HG02981 (cell line): ENCODE measurements around the gene ZDHHC7.
"Not testable (repeated sequence)": the region's sequence is repeated elsewhere in the genome, so short reads cannot be mapped to it uniquely, and the experiment has no call there.

Experiments used
- ATAC-seq: cut with Tn5 transposase; IDR thresholded peaks from one replicate; pipeline ENCODE4 v1.9.1; 2021; ENCODE audit warnings: mild to moderate bottlenecking, moderate library complexity; ENCODE audit not compliant: unreplicated experiment

ZDHHC7 gene, protein sequence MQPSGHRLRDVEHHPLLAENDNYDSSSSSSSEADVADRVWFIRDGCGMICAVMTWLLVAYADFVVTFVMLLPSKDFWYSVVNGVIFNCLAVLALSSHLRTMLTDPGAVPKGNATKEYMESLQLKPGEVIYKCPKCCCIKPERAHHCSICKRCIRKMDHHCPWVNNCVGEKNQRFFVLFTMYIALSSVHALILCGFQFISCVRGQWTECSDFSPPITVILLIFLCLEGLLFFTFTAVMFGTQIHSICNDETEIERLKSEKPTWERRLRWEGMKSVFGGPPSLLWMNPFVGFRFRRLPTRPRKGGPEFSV

DNA sequence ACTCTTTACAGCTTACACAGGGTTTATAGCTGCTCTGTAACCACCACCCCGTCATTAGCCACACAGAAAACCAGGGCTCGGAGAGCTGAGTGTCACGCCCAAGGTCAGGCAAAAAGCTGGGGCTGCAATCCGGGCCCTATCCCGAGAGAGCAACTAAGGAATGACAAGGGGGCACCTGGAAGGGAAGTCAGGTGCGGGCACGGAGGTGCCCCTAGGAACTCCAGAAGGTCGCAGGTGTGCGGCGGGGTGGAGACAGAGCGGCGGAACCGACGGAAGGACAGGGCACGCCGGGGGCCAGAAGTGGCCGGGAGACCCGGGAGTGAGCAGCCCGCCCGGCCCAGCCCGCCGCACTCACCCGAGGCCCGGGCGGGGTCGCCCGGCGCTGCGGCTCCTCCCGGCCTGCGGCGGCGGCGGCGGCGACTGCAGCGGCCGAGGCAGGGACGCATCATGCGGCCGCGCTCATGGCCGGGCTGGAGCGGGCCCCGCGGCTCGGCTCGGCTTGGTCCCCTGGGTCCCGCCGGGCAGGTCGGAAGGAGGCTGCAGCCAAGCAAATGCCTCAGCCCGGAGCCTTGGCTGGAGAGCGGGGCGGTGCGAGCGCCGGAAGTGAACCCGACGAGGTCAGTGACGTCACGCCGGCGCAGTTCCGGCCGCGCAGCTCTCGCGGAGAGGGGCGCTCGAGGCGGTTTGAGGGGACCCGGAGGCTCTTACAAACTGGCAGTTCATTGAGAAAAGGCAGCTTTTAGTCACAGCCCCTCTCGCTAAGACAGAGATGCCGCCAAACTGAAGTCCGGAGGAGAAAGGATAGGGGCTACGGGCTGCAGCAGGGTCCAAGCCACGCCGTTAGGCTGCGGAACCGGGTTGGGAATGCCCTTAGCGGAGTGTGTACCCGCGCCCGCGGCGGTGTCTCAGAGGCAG, at the start of gene ZDHHC7:
ZDHHC7 (minus strand) TSS at position 605 of the 915 bp plus-strand sequence. CDS start 20,917 bp downstream, outside the sequence.
- peak; percentile 90 for ATAC-seq

DNA sequence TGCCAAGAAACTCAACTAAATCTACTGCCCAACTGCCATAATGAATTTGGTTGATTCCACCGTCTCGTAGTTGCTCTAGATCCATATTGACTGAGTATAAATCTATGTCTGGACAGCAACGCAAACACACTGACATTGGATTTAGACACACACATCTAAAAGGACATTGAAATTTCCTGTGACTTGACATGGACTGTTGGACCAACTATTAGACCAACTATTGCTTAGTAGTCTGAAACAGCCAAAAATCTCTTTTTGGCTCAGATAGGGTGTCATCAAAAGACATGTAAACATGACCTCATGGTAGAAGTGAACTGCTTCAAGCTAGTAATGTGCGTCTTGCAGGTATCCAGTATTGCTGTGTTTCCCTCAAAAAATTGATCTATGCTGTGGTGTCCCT, 47.6 kb upstream of the ZDHHC7 start:
- no peak for ATAC-seq

DNA sequence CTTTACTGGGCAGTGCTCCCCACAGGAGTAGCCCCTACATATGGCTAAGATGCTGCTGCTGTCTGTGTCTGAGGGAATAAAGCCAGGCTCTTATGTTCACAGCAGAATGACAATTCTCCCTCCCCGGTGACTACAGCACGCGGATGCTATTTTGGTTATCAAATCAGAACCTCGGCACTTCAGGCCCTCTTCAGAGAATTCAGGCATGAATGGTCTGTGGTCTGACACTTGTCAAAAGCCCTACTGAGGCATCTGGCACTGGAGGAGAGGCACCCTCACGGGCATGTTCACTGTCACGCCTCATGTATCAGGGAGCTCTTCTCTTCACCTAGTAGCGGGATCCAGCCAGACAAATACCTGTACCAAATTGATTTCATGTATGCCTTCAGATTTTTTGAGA, 46.6 kb upstream of the ZDHHC7 start:
- ATAC-seq, result no peak

DNA sequence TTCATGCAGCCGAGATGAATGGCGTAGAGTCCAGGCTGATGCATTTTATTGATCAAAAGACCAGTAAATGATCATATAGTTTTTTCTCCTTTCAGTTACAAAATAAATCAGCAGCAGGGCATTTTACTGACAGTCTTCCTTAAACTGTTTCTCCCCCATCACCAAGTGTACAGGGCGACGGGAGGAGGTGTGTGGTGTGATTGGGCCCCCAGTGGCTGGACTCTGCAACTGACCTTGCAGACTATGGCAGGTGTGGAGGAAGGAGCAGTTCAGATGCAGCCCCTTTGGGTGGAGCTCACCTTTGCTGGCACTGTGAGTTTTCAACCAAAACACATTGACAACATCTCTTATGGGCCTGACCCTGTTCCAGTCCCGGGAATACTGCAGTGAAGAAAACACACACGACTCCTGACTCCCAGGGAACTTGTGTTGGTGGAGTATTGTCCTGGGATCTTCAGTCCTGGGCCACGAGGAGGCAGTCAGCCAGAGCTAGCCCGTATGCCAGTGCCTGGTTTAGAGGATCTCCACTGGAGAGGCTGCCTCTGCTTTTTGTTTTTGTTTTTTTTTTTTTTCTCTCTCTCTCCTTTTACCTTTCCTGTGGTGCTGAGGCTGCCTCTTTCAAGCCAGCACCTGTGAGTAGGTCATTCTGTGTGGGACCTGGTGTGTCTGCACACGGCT, 46.0 kb upstream of the ZDHHC7 start:
- no peak for ATAC-seq

DNA sequence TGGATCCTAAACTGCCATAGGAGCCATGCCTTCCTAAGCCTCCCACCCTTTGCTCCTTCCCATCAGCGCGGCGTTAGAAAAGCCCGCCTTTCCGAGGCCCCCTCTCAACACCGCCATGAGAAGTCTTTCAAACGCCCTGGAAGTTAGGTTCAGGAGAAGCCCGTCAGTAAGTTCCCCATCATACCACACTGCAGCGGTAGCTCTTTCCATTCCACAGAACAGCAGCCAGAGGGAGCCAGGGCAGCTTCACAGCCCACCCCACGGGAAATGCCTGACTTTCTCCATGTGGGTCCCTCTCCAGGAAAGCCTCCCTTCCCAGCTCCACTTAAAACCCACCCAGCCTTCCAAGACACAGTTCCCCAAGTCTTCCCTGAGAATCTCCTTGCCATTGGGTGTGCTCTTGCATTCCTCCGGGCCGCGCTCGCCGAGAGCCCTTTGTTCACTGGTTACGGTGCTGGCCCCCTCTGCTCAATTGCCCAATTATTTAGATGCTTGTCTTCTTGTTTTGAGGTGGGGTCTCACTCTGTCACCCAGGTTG, 44.9 kb upstream of the ZDHHC7 start:
- ATAC-seq, result no peak

DNA sequence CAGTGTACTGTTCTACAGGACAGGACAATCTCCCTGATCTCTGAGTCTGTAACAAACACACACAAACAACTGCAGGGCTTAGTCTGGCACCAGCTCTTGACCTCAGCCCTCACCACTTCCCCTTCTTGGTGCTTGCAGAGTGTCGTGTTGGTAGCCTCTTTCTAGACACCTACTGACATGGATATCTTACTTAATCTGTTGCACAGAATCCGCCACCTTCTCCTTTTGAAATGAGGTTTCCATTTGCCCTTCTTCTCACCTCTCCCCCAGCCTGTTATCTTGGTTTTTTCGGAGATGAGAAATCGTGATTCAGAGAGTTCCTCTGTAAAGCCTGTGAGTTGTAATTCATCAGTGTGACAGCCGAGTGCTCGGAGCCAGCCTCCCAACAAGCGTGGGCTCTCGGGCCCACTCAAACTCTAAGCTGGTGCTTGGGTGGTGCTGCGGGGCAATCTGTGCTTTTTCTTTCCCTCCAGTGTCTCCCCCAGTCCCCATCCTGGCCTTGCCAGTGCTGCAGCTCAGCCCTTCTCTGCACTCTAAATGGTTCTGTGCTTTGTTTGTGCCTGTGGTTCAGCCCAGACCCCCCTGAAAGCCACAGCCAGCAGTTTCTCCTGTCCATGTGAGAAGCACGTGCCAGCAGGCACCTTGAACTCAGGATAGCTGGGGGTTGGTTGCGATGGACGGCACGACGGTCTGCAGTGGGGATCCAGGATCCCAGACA, 44.3 kb upstream of the ZDHHC7 start:
- peak; percentile 88 for ATAC-seq

DNA sequence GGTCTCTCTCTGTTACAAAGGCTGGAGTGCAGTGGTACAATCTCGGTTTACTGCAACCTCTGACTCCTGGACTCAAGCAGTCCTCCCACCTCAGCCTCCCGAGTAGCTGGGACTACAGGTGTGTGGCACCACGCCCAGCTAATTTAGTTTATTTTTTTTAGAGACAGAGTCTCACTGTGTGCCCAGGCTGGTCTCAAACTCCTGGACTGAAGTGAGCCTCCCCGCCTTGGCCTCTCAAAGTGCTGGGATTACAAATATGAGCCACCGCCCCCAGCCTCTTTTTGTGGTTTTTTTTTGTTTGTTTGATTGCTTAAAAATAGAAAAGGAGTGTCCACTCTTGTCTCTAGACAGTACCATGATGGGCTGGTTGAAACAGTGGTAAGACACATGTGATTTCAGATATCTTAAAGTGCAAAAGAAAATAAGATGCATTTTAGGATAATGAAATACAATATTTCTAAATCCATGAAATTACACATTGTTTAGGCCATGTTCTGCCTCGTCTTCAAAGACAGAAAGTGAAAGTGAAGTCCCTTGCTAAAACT, 43.7 kb upstream of the ZDHHC7 start:
- no peak for ATAC-seq

DNA sequence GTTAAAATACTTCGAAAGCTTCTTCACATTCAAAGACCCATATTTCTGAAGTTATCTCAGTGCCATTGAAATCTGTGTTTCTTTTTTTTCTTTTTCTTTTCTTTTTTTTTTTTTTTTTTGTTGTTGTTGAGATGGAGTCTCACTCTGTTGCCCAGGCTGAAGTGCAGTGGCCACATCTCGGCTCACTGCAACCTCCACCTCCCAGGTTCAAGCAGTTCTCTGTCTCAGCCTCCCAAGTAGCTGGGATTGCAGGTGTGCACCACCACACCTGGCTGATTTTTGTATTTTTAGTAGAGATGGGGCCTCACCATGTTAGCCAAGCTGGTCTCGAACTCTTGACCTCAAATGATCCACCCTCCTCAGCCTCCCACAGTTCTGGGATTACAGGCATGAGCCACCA, 43.0 kb upstream of the ZDHHC7 start:
- not testable (repeated sequence) for ATAC-seq

DNA sequence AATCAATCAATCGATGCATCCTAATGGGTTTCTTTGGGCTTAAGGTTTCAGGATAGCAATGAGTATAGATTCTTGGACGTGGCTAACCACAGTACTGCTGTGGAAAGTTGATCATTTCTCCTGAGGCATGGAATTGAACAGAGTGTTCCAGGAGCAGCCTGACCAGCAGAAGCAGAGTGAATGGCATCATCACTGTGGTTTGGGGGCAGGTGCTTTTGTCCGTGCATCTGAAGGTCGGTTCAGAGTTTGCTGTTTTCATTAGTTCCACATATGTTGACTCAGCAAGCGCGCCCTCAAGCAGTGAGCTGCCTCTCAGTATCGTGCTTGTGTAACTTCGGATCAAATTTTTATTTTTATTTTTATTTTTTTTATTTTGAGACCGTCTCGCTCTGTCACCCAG, 41.2 kb upstream of the ZDHHC7 start:
- ATAC-seq, result no peak

DNA sequence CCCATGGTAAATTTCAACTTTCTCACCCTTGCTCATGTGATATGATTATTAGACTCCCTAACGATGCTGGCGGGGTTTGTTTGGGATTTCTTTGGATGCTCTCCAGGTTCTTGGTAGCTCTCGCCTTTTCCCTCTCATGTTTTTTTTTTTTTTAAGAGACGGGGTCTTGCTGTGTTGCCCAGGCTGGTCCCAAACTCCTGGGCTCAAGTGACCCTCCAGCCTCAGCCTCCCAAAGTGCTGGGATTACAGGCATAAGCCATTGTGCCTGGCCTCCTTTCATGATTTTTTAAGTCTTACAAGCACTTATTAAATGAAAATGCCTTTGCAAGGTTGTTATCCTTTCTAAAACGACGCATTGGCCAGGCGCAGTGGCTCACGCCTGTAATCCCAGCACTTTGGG, 40.3 kb upstream of the ZDHHC7 start:
- ATAC-seq, result no peak

DNA sequence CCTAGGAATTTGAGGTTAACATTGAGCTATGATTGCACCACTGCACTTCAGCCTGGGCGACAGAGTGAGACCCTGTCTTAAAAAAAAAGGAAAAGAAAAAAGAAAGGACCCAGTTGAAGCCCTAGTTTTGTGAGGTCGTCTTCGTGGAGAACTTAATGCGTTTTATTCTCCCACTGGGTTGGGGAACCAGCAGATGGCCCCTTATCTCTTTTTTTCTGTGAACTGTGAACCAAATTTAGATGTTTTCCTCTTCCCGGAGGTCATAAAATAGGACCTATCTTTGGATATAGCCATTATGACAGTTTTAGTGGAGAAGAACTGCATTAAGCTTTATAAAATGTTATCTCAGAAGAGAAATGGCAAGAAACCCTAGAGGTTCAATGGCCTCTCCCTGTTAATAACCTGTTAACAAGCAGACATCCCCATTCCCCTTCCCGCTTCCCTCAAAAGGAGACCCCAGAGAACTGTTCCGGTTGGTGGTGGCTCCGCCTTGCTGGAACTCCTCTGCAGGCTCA, 39.8 kb upstream of the ZDHHC7 start:
- ATAC-seq, result no peak

DNA sequence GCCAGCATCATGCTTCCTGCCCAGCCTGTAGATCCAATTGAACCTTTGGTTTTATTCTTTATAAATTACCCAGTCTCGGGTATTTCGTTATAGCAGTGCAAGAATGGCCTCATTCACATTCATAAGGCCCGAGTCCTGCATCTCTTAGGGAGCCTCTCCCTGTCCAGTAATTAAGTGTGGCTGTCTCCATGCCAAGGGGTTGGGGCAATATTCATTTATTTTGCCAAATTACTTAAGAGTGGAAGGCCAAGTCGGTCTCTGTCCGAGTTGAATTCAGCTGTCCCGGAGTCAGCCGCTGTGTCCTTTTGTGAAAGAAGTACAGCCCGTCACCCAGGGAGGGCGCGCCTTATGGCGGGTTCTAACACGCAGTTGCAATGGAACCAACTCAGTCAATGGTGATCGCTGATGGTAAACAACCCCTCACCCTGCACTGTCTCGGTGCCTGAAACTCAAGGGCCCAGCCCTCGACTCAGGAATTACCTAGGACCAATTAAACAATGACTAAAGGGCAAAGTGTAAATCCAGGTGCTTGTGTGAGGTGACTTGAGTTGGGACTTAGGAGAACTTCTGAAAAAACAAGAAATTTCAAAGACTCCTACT, 38.5 kb upstream of the ZDHHC7 start:
- ATAC-seq, result no peak

DNA sequence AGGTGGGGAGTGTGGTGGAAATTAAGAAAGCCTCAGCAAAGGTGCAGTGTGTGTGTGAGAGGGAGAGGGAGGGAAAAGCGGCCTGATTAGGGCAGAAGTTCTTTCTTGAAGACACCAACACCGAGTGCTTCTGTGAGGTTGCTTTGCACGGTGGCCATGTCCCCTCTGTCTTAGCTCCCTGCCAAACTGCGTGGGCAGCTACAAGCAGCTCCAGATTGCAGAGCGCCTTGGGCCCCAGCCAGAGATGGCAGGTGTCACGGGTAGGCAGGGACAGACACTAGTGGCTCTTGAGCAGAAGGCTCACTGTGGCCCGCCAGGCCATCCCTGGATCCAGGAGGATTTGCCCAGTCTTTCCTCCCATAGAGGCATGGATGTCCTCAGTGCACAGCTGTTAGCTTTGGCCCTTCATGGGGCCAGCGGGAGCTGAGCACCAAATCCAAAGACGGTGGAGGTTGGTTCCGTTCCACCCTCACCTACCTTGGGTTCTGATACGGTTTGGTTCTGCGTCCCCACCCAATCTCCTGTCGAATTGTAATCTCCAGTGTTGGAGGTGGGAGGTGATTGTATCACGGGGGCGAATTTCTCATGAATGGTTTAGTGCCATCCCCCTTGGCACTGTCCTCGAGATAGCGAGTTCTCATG, 37.7 kb upstream of the ZDHHC7 start:
- no peak for ATAC-seq

DNA sequence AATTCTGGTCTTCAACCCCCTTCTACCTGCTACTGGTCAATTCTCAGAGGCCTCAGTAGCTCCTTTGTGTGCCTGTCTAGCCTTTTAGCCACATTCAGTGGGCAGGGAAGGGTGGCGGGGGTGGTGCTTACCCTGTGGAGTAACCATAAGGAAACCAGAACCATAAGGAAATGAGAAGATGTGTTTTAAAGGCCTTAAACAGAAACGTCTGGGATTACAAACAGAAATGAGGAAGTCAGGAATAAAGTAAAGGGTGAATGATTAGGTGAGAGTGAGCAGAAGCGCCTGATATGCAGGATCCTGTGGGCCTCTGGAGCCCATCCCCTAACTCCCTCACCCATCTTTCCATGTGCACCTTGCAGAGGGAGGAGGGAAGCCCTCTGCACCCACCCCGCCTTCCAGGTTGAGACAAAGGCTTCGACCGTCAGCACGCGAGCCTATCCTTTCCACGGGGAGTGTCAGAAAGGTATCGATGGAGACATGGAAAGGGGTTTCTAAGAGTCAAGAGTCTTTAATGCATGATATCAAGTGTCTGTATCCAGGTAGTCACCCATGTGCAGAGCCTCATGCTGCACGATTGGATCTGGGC, 36.6 kb upstream of the ZDHHC7 start:
- no peak for ATAC-seq

DNA sequence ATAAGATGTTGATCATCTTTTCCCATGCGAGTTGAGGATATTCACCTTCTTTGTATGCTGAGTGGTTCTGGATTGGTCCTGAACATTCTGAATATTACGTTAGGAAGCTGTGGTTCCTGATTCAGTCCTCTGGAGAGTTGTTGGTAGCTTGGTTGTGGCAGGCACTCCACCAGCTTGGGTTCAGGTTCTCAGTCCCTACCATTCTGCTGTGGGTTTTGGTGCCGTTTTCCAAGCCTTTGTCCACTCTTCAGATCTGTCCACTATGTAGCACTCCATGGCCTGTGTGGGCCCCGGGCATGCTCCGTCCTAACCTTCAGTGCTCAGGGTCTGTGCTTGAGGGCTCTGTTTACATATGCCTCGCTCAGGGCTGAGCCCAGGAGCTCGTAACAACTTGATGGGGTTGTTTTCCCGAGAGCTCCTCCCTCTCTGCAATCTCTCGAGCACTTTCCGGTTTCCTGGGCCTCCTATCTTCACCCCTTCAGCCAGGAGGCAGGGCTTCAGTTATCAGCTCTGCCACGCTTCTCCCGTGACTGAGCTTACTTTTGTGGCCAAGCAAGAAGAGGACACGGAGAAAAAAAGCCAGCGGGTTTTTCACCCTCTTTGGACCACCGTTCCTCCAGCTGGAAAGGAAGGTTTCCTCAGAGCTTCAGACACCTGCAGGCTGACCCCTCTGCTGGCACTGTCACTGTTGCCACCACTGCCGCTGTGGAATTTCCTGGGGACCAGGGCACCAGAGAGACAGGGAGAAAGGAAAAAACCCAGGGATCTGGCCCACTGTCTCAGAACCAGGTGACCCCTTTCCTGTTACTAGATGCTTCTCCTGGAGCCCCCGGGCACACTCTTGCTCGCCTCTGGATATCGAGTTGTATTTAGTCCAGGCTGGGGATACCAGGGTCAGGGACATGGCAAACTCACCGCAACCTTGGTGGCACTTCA, 35.9 kb upstream of the ZDHHC7 start:
- no peak for ATAC-seq

DNA sequence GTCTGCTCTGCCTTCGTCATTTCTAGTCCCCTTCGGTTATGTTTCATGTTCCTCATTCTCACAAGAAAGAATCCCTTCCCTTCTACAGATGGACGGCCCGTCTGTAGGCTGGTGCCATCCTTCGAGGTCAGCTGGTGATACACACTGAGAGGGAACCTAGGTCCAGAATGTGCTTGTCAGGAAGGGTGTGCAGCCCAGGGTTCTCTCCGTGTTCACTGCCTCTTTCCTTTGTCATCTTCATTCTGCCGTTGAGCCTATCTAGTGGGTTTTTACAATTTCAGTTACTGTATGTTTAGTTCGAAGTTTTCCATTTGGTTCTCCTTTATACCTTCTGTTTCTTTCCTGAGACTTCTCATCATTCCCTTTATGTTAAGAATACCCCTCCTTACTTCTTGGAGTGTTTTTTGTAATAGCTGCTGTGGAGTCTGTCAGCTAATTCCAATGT, 35.2 kb upstream of the ZDHHC7 start:
- no peak for ATAC-seq

DNA sequence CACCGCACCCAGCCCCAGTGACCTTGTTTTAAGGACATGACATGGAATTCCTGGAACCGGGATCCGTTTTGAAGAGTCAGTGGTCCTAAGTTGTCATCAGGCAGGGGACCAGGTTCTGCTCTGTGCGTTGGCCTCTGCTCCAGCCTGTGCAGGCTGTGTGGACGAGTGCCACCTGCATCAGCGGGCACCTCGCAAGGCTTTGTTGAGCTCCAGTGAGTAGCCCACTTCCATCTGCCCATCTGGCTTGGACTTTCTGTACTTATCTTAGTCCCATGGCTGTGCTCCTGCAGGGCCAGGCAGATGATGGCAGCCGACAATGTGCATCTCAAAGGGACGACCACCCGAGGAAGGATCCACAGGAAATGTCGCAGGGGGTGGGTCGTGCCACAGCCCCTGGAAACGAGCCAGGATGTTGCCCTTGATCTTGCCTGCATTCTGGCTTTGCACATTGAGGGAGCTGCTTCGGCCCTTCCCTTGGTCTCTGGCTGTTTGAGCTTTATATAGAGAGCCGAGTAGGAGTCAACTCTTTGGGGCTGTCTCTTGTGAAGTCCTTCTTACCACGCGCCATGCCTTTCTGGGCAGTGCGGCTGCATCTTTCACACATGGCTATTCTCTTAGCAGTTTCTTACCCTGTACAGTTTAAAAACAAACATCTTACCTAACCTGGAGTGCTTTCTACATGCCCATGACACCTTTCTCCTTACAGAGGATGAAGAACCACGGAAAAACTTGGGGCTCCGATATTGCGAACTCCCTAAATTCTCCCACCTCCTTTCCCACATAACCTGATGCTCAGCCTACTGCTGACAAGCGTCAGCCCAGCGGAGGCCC, 34.5 kb upstream of the ZDHHC7 start:
- no peak for ATAC-seq
